AG04450 (cell line): ENCODE measurements around the gene PLEKHG4B. TPM values are rescaled to one million over a fixed set of nuclear protein-coding genes. Genes with fewer than 3 reads are reported as not detected.

Experiments
- CTCF ChIA-PET: fragments of 300-600, 350-600 bp; formaldehyde crosslinking; extraction: SDS; loops from one replicate; lab custom pipeline; 2022; ENCODE audit warnings: antibody characterized with exemption, inconsistent platforms; lab: Charles Lee
- POLR2A ChIA-PET: fragments of 350-600 bp; formaldehyde crosslinking; extraction: SDS; loops from one replicate; lab custom pipeline; 2021; ENCODE audit warnings: antibody characterized with exemption, inconsistent platforms; lab: Yijun Ruan, JAX
- DNase-seq: peaks from one replicate; pipeline ENCODE4 v3.0.0-alpha.2; 2011; ENCODE audit warnings: low read depth, low spot score
- H3K27ac ChIP-seq: one replicate; pipeline ENCODE4 v1.5.1; 2012; ENCODE audit warnings: low read depth, low read length, control low read depth
- H3K27me3 ChIP-seq: one replicate; pipeline ENCODE4 v1.6.0; 2012; ENCODE audit warnings: low read length; ENCODE audit not compliant: control insufficient read depth, insufficient read depth
- H3K4me3 ChIP-seq: 2 replicates; pipeline ENCODE4 v1.5.1; 2011; ENCODE audit warnings: mild to moderate bottlenecking, low read depth, low read length, control low read depth
- H3K9me3 ChIP-seq: 2 replicates; pipeline ENCODE4 v1.5.1; 2012; ENCODE audit warnings: low read length; ENCODE audit not compliant: control insufficient read depth, insufficient read depth
- polyA plus RNA-seq: library from polyadenylated mRNA; depleted of rRNA; stranded (reverse); fragments of >200 nt; gene quantifications from 2 replicates; pipeline ENCODE4 v1.2.3, GENCODE V29; 2011
- TF ChIP-seq, protein P1 (sequence below): IDR thresholded peaks from 2 replicates; pipeline ENCODE4 v1.5.1; 2011; ENCODE audit warnings: low read depth, low read length, control low read depth, inconsistent platforms

The PLEKHG4B gene
- polyA plus RNA-seq, 1 experiment = 0.24 TPM

DNA sequence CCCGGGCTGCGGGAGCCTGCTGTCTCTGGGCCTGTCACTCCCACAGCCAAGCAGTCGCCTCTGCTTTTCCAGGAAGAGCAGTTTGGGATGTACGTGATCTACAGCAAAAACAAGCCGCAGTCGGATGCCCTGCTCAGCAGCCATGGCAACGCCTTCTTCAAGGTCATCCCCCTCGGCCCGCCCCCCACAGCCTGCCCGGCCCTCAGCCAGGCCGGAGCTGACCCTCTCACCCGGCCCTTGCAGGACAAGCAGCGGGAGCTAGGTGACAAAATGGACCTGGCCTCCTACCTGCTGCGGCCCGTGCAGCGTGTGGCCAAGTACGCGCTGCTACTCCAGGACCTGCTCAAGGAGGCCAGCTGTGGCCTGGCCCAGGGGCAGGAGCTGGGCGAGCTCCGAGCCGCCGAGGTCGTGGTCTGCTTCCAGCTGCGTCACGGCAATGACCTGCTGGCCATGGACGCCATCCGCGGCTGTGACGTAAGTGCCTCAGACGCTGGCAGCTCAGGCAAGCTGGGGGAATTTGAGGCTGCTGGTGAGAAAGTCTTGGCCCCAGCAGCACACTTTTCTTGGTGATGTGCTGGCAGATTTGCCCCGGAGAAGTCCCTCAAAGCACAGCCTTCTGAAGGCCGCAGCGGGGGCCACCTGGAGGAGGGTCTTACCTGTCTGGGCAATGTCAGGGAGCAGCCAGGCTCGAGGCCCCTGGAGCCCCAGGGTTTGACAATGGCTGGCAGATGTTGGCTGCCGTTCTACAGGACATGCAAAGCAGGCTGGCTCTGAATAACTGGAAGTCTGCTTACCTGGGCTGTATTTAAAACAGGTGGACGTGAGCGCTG, 79.2 kb downstream of the PLEKHG4B start:
- CTCF ChIA-PET = interaction anchor here (0.5 to 1.7 kb wide), 2 partner anchors 17 to 49 kb away, joined by 3 to 5 read pairs; no protein-coding TSS in a partner anchor

DNA sequence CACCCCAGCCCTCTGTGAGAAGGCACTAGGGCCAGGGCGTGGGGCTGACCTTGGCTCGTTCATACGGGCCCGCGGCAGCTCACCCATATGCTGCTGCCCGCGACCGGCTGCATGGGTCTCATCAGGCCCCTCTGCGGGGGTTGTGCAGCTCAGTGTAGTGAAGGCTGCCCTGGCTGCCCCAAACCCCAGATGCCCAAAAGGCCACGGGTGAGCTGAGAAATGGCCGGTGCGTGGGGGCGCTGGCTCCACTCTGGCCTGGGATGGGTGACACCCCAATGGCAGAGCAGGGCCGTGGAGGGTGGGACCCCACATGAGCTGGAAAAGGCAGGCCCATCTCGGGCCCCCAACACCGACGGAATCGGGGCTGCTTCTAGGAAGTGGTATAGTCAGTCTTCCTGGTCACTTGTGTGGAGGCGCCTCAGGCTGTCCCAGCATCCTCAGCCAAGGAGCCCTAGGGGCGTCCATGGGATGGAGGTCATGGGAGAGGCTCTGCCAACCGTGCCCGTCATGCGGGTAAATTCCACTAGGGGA, 79.9 kb downstream of the PLEKHG4B start:
- H3K4me3 ChIP-seq = no peak overlapping the region
- no peaks in the 10 kb centered on the region for H3K27me3 ChIP-seq
- no peaks in the 10 kb centered on the region; the same call in 1 of the 2 replicates for H3K9me3 ChIP-seq
- TF ChIP-seq, protein P1, sequence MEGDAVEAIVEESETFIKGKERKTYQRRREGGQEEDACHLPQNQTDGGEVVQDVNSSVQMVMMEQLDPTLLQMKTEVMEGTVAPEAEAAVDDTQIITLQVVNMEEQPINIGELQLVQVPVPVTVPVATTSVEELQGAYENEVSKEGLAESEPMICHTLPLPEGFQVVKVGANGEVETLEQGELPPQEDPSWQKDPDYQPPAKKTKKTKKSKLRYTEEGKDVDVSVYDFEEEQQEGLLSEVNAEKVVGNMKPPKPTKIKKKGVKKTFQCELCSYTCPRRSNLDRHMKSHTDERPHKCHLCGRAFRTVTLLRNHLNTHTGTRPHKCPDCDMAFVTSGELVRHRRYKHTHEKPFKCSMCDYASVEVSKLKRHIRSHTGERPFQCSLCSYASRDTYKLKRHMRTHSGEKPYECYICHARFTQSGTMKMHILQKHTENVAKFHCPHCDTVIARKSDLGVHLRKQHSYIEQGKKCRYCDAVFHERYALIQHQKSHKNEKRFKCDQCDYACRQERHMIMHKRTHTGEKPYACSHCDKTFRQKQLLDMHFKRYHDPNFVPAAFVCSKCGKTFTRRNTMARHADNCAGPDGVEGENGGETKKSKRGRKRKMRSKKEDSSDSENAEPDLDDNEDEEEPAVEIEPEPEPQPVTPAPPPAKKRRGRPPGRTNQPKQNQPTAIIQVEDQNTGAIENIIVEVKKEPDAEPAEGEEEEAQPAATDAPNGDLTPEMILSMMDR = no peak
- H3K27ac ChIP-seq = no peak overlapping the region
- ChIA-PET POLR2A (no interaction called here), CTCF (interaction anchor here (1.7 kb wide), 1 partner anchor 16 kb away, joined by 5 read pairs; no protein-coding TSS in a partner anchor)
- DNase-seq = no peak

More for the DNA sequence above, 79.2 kb downstream of the PLEKHG4B start:
- H3K4me3 ChIP-seq = no peak overlapping the region
- H3K27ac ChIP-seq = no peak overlapping the region
- no peak for DNase-seq
- POLR2A ChIA-PET = interaction anchor here (0.6 kb wide), 2 partner anchors 99 to 126 kb away, joined by 3 to 8 read pairs; no protein-coding TSS in a partner anchor
- TF ChIP-seq, protein P1 = no peak
- H3K27me3 ChIP-seq = no peaks in the 10 kb centered on the region
- H3K9me3 ChIP-seq = no peaks in the 10 kb centered on the region; the same call in 1 of the 2 replicates

DNA sequence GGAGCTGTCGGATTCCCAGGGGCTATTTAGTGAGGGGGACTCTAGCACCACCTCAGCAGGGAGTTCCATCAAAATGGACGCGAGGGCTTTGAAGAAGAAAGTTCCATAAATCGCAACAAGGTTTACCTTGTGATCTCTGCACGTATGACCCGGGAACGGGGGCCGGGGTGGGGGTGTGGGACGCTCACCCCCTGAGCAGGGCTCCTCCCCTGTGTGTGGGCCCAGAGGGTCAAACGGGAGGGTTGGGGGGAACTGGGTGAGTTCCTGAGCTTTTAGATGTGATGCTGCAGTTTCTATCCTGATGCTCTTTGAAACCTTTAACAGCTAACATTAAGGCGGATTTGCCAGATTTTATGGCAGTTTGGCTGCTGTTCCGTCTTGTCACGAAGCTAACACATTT, 80.5 kb downstream of the PLEKHG4B start:
- Histone ChIP-seq H3K27ac (no peak overlapping the region), H3K4me3 (no peak overlapping the region), H3K27me3 (no peaks in the 10 kb centered on the region), H3K9me3 (no peaks in the 10 kb centered on the region; the same call in 1 of the 2 replicates)
- DNase-seq = no peak
- ChIA-PET CTCF (interaction anchor here (1.7 kb wide), 1 partner anchor 16 kb away, joined by 5 read pairs; no protein-coding TSS in a partner anchor), POLR2A (no interaction called here)
- TF ChIP-seq, protein P1 = no peak

DNA sequence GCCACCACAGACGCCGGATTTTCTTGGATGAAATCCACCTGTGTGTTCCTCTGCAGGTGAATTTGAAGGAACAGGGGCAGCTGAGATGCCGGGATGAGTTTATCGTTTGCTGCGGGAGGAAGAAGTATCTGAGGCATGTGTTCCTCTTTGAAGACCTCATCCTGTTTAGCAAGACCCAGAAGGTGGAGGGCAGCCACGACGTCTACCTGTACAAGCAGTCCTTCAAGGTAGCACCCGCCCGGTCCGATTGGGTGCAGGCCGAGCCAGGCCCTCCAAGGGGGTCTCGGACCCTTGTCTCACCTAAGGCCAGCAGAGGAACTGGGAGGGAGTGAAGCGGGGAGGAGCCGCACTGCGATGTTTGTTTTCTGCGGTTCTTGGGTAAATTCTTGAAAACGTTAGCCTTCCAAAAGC, 80.9 kb downstream of the PLEKHG4B start:
- Histone ChIP-seq H3K9me3 (no peaks in the 10 kb centered on the region; the same call in 1 of the 2 replicates), H3K27me3 (peaks cover under 1% of the 10 kb centered on the region), H3K27ac (no peak overlapping the region), H3K4me3 (no peak overlapping the region)
- ChIA-PET POLR2A (no interaction called here), CTCF (interaction anchor here (1.7 kb wide), 1 partner anchor 15 kb away, joined by 5 read pairs; no protein-coding TSS in a partner anchor)
- TF ChIP-seq, protein P1 = no peak
- no peak for DNase-seq
